HepG2 (cell line): ENCODE measurements around the gene KCTD15. TPM values are rescaled to one million over a fixed set of nuclear protein-coding genes. Genes with fewer than 3 reads are reported as not detected.

Experiments
- GATAD1 ChIP-seq: IDR thresholded peaks from 2 replicates; pipeline ENCODE4 v1.6.1; 2016; ENCODE audit warnings: missing genetic modification reagents, missing compliant biosample characterization
- GTF2F1 ChIP-seq: fragments of 150-350 bp; IDR thresholded peaks from 2 replicates; pipeline ENCODE4 v1.6.1; 2014; ENCODE audit warnings: low read length
- NR3C1 ChIP-seq: sonication (generic); formaldehyde crosslinking; IDR thresholded peaks from 2 replicates; pipeline ENCODE4 v1.4.0; 2020; ENCODE audit warnings: missing genetic modification reagents
- PLRG1 ChIP-seq: fragments of 450-650 bp; conservative IDR thresholded peaks from 2 replicates; pipeline ENCODE4 v1.6.1; 2016
- YEATS4 ChIP-seq: sonication (generic); formaldehyde crosslinking; IDR thresholded peaks from 2 replicates; pipeline ENCODE4 v1.4.0; 2020; ENCODE audit warnings: missing genetic modification reagents, borderline replicate concordance
- ZNF251 ChIP-seq: sonication (generic); formaldehyde crosslinking; IDR thresholded peaks from 2 replicates; pipeline ENCODE4 v1.9.0; 2021; ENCODE audit warnings: mild to moderate bottlenecking, missing genetic modification reagents
- ZNF703 ChIP-seq: sonication (generic); formaldehyde crosslinking; IDR thresholded peaks from 2 replicates; pipeline ENCODE4 v1.5.1; 2020; ENCODE audit warnings: missing genetic modification reagents, mild to moderate bottlenecking, moderate library complexity, borderline replicate concordance
- polyA plus RNA-seq, 8 experiments: library from polyadenylated mRNA; depleted of rRNA in 3 of 8; stranded (reverse) in 7 of 8; unstranded in 1 of 8; fragments of >200 nt; fragmentation: Illumina TruSeq in 4 of 8; extraction: Trizol in 4 of 8; gene quantifications; 2 replicates each; pipeline versions ENCODE4 v1.2.1 to v1.2.3, GENCODE V29; 2011 to 2016; ENCODE audit warnings: low read depth in 4 of 8, missing spikeins in 1 of 8, mixed read lengths in 1 of 8; ENCODE audit not compliant: insufficient read depth in 1 of 8
- total RNA-seq, 5 experiments: library from RNA; depleted of rRNA; stranded (reverse); fragments of >200 nt; fragmentation: Illumina TruSeq; extraction: Trizol; gene quantifications; 2 replicates each; pipeline ENCODE4 v1.2.3, GENCODE V29; 2016; ENCODE audit warnings: low read depth in 1 of 5
- TF ChIP-seq, protein P1 (sequence below): sonication (generic); formaldehyde crosslinking; IDR thresholded peaks from 2 replicates; pipeline ENCODE4 v1.5.1; 2020; ENCODE audit warnings: missing genetic modification reagents, mild to moderate bottlenecking, borderline replicate concordance
- TF ChIP-seq, protein P2 (sequence below): IDR thresholded peaks from 2 replicates; pipeline ENCODE4 v1.4.0; 2020; ENCODE audit warnings: mild to moderate bottlenecking, missing genetic modification reagents
- TF ChIP-seq, protein P3 (sequence below): IDR thresholded peaks from 2 replicates; pipeline ENCODE4 v1.6.1; 2016
- TF ChIP-seq, protein P4 (sequence below): sonication (generic); formaldehyde crosslinking; IDR thresholded peaks from 2 replicates; pipeline ENCODE4 v1.4.0; 2020; ENCODE audit warnings: missing genetic modification reagents
- TF ChIP-seq, protein P5 (sequence below): IDR thresholded peaks from 2 replicates; pipeline ENCODE4 v1.6.1; 2016; ENCODE audit warnings: low read depth, missing genetic modification reagents, missing compliant biosample characterization

KCTD15 gene
- total and polyA plus RNA-seq, 2 of the 13 experiments (the other 11 are each of a cell fraction or from before 2014, with no cell fraction given) = 13.2 to 16.7 TPM

DNA sequence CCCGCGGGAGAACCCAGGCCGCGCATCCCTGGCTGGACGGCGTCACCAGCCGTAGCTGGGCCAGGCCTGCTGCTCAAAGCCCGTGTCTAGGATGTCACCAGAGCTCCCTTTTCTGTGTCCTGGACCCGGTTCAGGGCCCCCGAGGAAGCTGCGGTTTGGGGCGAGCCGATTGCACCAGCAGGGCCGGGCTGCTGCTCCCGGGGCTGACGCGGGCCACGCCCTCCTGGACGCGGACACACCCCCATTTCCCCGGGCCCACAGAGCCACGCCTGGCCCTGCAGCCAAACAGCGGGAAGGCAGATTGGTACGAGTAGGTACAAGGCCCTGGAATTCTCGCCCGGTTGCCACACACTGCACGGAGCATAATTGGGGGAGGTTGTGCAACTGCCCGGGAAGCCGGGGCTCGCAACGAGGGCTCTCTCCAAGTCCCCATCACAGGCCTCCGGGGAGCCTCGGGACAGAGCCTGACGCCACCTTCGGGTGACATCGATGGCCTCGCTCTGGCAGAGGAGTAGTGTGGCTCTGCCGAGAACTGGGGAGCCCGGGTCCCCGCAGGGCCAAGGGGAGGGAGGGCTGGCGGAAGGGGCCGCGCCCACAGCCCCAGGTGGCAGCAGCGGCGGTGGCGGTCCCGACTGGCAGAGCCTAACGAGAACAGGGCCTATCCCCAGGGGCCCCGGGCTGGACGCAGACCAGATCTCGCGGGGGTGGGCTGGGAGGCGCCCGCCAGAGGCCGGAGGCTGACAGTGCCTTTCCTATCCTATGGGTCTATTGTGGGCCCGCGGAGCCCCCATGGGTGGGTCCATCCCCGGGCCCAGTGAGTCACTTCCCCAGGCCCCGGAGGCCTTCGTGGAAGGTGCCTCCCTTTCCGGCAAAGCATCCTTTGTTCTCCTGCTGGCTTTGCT lies 23.5 kb downstream of the KCTD15 start (continued):
- TF ChIP-seq, protein P1, sequence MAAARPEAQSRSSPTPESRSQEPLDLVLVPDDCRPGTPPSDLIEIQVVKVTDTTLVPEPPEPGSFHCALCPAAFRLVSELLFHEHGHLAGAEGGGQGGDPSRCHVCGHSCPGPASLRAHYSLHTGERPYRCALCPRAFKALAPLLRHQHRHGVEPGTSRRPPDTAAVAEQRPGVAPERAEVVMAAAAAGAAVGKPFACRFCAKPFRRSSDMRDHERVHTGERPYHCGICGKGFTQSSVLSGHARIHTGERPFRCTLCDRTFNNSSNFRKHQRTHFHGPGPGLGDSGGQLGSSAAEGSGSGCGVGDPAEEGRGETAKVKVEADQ (CRISPR knock-in tag) = no peak
- TF ChIP-seq PLRG1 (no peak), ZNF703 (CRISPR knock-in tag) (no peak), ZNF251 (CRISPR knock-in tag) (no peak), NR3C1 (no peak), GATAD1 (CRISPR knock-in tag) (no peak), YEATS4 (peak; percentile 24; the same call in 1 of the 2 replicates), GTF2F1 (no peak)
- TF ChIP-seq, protein P2, sequence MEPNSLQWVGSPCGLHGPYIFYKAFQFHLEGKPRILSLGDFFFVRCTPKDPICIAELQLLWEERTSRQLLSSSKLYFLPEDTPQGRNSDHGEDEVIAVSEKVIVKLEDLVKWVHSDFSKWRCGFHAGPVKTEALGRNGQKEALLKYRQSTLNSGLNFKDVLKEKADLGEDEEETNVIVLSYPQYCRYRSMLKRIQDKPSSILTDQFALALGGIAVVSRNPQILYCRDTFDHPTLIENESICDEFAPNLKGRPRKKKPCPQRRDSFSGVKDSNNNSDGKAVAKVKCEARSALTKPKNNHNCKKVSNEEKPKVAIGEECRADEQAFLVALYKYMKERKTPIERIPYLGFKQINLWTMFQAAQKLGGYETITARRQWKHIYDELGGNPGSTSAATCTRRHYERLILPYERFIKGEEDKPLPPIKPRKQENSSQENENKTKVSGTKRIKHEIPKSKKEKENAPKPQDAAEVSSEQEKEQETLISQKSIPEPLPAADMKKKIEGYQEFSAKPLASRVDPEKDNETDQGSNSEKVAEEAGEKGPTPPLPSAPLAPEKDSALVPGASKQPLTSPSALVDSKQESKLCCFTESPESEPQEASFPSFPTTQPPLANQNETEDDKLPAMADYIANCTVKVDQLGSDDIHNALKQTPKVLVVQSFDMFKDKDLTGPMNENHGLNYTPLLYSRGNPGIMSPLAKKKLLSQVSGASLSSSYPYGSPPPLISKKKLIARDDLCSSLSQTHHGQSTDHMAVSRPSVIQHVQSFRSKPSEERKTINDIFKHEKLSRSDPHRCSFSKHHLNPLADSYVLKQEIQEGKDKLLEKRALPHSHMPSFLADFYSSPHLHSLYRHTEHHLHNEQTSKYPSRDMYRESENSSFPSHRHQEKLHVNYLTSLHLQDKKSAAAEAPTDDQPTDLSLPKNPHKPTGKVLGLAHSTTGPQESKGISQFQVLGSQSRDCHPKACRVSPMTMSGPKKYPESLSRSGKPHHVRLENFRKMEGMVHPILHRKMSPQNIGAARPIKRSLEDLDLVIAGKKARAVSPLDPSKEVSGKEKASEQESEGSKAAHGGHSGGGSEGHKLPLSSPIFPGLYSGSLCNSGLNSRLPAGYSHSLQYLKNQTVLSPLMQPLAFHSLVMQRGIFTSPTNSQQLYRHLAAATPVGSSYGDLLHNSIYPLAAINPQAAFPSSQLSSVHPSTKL (CRISPR knock-in tag) = no peak
- TF ChIP-seq, protein P3, sequence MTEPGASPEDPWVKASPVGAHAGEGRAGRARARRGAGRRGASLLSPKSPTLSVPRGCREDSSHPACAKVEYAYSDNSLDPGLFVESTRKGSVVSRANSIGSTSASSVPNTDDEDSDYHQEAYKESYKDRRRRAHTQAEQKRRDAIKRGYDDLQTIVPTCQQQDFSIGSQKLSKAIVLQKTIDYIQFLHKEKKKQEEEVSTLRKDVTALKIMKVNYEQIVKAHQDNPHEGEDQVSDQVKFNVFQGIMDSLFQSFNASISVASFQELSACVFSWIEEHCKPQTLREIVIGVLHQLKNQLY (CRISPR knock-in tag) = no peak
- TF ChIP-seq, protein P4, sequence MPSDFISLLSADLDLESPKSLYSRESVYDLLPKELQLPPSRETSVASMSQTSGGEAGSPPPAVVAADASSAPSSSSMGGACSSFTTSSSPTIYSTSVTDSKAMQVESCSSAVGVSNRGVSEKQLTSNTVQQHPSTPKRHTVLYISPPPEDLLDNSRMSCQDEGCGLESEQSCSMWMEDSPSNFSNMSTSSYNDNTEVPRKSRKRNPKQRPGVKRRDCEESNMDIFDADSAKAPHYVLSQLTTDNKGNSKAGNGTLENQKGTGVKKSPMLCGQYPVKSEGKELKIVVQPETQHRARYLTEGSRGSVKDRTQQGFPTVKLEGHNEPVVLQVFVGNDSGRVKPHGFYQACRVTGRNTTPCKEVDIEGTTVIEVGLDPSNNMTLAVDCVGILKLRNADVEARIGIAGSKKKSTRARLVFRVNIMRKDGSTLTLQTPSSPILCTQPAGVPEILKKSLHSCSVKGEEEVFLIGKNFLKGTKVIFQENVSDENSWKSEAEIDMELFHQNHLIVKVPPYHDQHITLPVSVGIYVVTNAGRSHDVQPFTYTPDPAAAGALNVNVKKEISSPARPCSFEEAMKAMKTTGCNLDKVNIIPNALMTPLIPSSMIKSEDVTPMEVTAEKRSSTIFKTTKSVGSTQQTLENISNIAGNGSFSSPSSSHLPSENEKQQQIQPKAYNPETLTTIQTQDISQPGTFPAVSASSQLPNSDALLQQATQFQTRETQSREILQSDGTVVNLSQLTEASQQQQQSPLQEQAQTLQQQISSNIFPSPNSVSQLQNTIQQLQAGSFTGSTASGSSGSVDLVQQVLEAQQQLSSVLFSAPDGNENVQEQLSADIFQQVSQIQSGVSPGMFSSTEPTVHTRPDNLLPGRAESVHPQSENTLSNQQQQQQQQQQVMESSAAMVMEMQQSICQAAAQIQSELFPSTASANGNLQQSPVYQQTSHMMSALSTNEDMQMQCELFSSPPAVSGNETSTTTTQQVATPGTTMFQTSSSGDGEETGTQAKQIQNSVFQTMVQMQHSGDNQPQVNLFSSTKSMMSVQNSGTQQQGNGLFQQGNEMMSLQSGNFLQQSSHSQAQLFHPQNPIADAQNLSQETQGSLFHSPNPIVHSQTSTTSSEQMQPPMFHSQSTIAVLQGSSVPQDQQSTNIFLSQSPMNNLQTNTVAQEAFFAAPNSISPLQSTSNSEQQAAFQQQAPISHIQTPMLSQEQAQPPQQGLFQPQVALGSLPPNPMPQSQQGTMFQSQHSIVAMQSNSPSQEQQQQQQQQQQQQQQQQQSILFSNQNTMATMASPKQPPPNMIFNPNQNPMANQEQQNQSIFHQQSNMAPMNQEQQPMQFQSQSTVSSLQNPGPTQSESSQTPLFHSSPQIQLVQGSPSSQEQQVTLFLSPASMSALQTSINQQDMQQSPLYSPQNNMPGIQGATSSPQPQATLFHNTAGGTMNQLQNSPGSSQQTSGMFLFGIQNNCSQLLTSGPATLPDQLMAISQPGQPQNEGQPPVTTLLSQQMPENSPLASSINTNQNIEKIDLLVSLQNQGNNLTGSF (CRISPR knock-in tag) = no peak
- TF ChIP-seq, protein P5, sequence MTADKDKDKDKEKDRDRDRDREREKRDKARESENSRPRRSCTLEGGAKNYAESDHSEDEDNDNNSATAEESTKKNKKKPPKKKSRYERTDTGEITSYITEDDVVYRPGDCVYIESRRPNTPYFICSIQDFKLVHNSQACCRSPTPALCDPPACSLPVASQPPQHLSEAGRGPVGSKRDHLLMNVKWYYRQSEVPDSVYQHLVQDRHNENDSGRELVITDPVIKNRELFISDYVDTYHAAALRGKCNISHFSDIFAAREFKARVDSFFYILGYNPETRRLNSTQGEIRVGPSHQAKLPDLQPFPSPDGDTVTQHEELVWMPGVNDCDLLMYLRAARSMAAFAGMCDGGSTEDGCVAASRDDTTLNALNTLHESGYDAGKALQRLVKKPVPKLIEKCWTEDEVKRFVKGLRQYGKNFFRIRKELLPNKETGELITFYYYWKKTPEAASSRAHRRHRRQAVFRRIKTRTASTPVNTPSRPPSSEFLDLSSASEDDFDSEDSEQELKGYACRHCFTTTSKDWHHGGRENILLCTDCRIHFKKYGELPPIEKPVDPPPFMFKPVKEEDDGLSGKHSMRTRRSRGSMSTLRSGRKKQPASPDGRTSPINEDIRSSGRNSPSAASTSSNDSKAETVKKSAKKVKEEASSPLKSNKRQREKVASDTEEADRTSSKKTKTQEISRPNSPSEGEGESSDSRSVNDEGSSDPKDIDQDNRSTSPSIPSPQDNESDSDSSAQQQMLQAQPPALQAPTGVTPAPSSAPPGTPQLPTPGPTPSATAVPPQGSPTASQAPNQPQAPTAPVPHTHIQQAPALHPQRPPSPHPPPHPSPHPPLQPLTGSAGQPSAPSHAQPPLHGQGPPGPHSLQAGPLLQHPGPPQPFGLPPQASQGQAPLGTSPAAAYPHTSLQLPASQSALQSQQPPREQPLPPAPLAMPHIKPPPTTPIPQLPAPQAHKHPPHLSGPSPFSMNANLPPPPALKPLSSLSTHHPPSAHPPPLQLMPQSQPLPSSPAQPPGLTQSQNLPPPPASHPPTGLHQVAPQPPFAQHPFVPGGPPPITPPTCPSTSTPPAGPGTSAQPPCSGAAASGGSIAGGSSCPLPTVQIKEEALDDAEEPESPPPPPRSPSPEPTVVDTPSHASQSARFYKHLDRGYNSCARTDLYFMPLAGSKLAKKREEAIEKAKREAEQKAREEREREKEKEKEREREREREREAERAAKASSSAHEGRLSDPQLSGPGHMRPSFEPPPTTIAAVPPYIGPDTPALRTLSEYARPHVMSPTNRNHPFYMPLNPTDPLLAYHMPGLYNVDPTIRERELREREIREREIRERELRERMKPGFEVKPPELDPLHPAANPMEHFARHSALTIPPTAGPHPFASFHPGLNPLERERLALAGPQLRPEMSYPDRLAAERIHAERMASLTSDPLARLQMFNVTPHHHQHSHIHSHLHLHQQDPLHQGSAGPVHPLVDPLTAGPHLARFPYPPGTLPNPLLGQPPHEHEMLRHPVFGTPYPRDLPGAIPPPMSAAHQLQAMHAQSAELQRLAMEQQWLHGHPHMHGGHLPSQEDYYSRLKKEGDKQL (CRISPR knock-in tag) = no peak
